ENCODE data around the gene LHB. TPM values are rescaled to one million over a fixed set of nuclear protein-coding genes. Genes with fewer than 3 reads are reported as not detected.

Gene LHB
- total RNA-seq, 1 donor from 2014 or later: not detected

DNA sequence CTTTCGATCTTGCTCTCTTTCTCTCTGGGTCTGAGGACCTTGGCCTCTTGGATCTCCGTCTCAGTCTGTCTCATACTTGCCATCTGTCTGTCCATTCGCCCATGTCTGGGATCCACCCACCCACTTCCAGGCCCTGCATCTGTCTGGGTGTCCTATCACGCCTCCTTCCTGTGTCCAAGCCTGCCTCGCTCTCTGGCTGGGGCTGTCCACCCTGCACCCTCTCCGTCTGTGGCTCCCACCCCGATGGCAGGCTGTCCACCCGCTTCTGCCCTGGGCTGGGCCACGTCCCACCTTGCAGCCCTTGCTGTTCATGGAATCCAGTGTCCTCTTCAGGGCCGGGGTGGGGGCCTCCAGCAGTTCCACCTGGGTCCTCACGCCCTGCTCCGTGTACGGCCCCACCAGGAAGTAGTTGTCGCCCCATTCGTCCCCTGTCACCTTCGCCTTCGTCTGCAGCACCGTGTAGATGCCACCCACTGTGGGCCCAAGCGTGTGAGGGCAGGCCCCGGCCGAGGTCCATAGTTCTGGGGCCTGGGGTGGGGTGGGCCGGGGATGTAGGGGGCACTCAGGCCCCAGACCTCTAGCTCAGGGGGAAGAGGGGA, 25.8 kb downstream of the LHB start:
- Histone ChIP-seq H3K36me3 (ENCODE audit: control insufficient read depth, insufficient read depth, low read length) (peaks cover 17% of the 10 kb centered on the region), H3K27me3 (ENCODE audit: control insufficient read depth, insufficient read depth, low read length) (no peaks in the 10 kb centered on the region), H3K4me3 (ENCODE audit: low read depth, low read length) (no peak overlapping the region)
- TF ChIP-seq, protein P1, sequence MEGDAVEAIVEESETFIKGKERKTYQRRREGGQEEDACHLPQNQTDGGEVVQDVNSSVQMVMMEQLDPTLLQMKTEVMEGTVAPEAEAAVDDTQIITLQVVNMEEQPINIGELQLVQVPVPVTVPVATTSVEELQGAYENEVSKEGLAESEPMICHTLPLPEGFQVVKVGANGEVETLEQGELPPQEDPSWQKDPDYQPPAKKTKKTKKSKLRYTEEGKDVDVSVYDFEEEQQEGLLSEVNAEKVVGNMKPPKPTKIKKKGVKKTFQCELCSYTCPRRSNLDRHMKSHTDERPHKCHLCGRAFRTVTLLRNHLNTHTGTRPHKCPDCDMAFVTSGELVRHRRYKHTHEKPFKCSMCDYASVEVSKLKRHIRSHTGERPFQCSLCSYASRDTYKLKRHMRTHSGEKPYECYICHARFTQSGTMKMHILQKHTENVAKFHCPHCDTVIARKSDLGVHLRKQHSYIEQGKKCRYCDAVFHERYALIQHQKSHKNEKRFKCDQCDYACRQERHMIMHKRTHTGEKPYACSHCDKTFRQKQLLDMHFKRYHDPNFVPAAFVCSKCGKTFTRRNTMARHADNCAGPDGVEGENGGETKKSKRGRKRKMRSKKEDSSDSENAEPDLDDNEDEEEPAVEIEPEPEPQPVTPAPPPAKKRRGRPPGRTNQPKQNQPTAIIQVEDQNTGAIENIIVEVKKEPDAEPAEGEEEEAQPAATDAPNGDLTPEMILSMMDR (IDR thresholded peaks at IDR 0.05; ENCODE audit: insufficient read depth, low read length, severe bottlenecking): no peak
- FAIRE-seq (no peak), DNase-seq (ENCODE audit: low read depth) (no peak)

DNA sequence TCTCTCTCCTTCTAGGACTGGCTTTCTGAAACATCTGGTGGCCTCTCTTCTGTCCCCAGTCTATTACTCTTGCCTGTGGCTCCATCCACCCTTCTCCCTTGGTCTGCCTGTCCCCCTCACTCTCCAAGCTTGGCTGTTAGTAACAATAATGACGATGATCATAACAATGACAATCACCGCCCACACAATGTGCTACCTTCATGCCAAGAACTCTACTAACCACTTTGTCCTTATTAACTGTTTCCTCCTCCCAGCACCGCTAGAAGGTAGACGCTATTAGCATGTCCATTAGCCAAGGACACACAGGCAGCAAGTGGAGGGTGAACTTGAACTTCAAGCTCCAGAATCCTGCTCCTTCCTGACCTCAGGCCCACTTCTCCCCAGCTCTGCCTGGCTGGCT, 26.5 kb downstream of the LHB start:
- no peak for FAIRE-seq
- Histone ChIP-seq H3K36me3 (ENCODE audit: control insufficient read depth, insufficient read depth, low read length) (peaks cover 22% of the 10 kb centered on the region), H3K4me3 (ENCODE audit: low read depth, low read length) (no peak overlapping the region)

DNA sequence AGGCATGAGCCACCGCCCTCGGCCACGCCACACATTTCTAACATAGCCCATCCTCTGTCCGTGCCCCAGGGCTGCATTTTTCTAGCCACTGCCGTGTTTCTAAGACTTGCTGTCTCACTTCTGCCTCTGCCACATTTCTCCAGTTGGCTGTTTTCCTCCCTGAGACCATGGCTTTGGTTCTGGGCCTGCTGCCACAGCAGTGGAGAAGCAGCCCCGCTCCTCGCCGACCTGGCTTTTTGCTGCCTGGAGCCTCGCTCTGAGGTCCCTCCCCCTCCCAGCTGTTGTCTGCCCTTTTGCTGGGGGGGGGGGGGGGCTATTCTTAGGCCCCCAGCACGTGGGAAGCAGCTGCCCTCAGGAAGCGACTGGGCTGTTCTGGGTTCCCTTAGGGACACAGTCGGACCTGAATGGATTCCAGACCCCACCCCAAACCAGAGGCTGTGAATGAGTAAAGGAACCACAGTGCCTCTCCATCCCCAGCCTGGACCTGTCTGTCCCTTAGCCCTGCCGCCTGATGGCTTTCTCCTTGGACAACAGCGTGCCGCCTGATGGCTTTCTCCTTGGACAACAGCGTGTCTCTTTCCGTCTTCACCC, 27.1 kb downstream of the LHB start:
- TF ChIP-seq, protein P1 (IDR thresholded peaks at IDR 0.05; ENCODE audit: insufficient read depth, low read length, severe bottlenecking): no peak
- Histone ChIP-seq H3K4me3 (ENCODE audit: low read depth, low read length) (no peak overlapping the region), H3K36me3 (ENCODE audit: control insufficient read depth, insufficient read depth, low read length) (peaks cover 26% of the 10 kb centered on the region), H3K27me3 (ENCODE audit: control insufficient read depth, insufficient read depth, low read length) (no peaks in the 10 kb centered on the region)
- FAIRE-seq: no peak
- DNase-seq (ENCODE audit: low read depth): no peak

More for the DNA sequence above, 26.5 kb downstream of the LHB start:
- DNase-seq (ENCODE audit: low read depth): no peak
- H3K27me3 ChIP-seq (ENCODE audit: control insufficient read depth, insufficient read depth, low read length): no peaks in the 10 kb centered on the region
- TF ChIP-seq, protein P1 (IDR thresholded peaks at IDR 0.05; ENCODE audit: insufficient read depth, low read length, severe bottlenecking): no peak

- no peak for DNase-seq (ENCODE audit: low read depth)
- Histone ChIP-seq H3K27me3 (ENCODE audit: control insufficient read depth, insufficient read depth, low read length) (no peaks in the 10 kb centered on the region), H3K4me3 (ENCODE audit: low read depth, low read length) (no peak overlapping the region), H3K36me3 (ENCODE audit: control insufficient read depth, insufficient read depth, low read length) (peaks cover 26% of the 10 kb centered on the region)
- no peak for FAIRE-seq
- TF ChIP-seq, protein P1 (IDR thresholded peaks at IDR 0.05; ENCODE audit: insufficient read depth, low read length, severe bottlenecking): no peak
These were observed 28.0 kb downstream of the LHB start for GRCh38 chr19:48988860-48989259.

GRCh38 chr19:48988286-48988685, 28.6 kb downstream of the LHB start:
- FAIRE-seq (no peak), DNase-seq (ENCODE audit: low read depth) (no peak)
- Histone ChIP-seq H3K4me3 (ENCODE audit: low read depth, low read length) (no peak overlapping the region), H3K27me3 (ENCODE audit: control insufficient read depth, insufficient read depth, low read length) (no peaks in the 10 kb centered on the region), H3K36me3 (ENCODE audit: control insufficient read depth, insufficient read depth, low read length) (peaks cover 27% of the 10 kb centered on the region)
- TF ChIP-seq, protein P1 (IDR thresholded peaks at IDR 0.05; ENCODE audit: insufficient read depth, low read length, severe bottlenecking): no peak

- DNase-seq (ENCODE audit: low read depth): no peak
- no peak for FAIRE-seq
- peaks cover 32% of the 10 kb centered on the region for H3K36me3 ChIP-seq (ENCODE audit: control insufficient read depth, insufficient read depth, low read length)
These were observed 29.6 kb downstream of the LHB start for GRCh38 chr19:48987323-48987722.

More at GRCh38 chr19:48987323-48987722, 29.6 kb downstream of the LHB start:
- no peak overlapping the region for H3K4me3 ChIP-seq (ENCODE audit: low read depth, low read length)
- TF ChIP-seq, protein P1 (IDR thresholded peaks at IDR 0.05; ENCODE audit: insufficient read depth, low read length, severe bottlenecking): no peak
- H3K27me3 ChIP-seq (ENCODE audit: control insufficient read depth, insufficient read depth, low read length): no peaks in the 10 kb centered on the region

Measured in bronchial epithelial cell (primary cell).